Transverse colon (tissue), 4 donors: ENCODE data around the gene RUBCNL. TPM values are rescaled to one million over a fixed set of nuclear protein-coding genes. Genes with fewer than 3 reads are reported as not detected.

Experiments
- DNase-seq: peaks from one replicate; pipeline ENCODE4 v3.0.0-alpha.2; 2019
- H3K27ac ChIP-seq, 4 donors: fragments of 200-600 bp; sonication (generic); 2 replicates each; pipeline ENCODE4 v1.5.1; 2016 to 2018; ENCODE audit warnings: inconsistent platforms in 4 of 4
- H3K27me3 ChIP-seq: fragments of 200-600 bp; sonication (generic); 2 replicates; pipeline ENCODE4 v1.5.1; 2017; ENCODE audit warnings: inconsistent platforms
- H3K36me3 ChIP-seq, 4 donors: fragments of 200-600 bp; sonication (generic); 2 replicates each; pipeline ENCODE4 v1.5.1; 2017 to 2019; ENCODE audit warnings: inconsistent platforms in 4 of 4
- H3K4me1 ChIP-seq, 4 donors: fragments of 200-600 bp; sonication (generic); 2 replicates each; pipeline ENCODE4 v1.5.1; 2017 to 2020; ENCODE audit warnings: inconsistent platforms in 4 of 4
- H3K4me3 ChIP-seq, 4 donors: fragments of 200-600 bp; sonication (generic); 1 replicate in 1 of 4; 2 replicates in 3 of 4; pipeline versions ENCODE4 v1.5.1 to v1.6.1; 2017 to 2019; ENCODE audit warnings: inconsistent platforms in 4 of 4
- H3K9me3 ChIP-seq, 2 donors: fragments of 200-600 bp; sonication (generic); 2 replicates each; pipeline ENCODE4 v1.5.1; 2017 to 2019; ENCODE audit warnings: inconsistent platforms in 2 of 2
- EP300 ChIP-seq: sonication (generic); formaldehyde crosslinking; IDR thresholded peaks from one replicate; pipeline ENCODE4 v1.6.1; 2017; ENCODE audit warnings: antibody characterized with exemption, low read depth
- POLR2A ChIP-seq: fragments of 450-650 bp; IDR thresholded peaks from one replicate; pipeline ENCODE4 v1.6.1; 2016; ENCODE audit warnings: antibody characterized with exemption, mild to moderate bottlenecking, moderate library complexity
- POLR2AphosphoS5 ChIP-seq, 3 donors: sonication (generic); formaldehyde crosslinking; IDR thresholded peaks; one replicate each; pipeline ENCODE4 v1.6.1; 2016; ENCODE audit warnings: antibody characterized with exemption in 3 of 3
- WGBS, 2 donors: methylation state at CpG; one replicate each; pipeline ENCODE4 v1.1.5; 2018; ENCODE audit warnings: low coverage in 1 of 2; 5-methylcytosine and 5-hydroxymethylcytosine counted together
- in situ Hi-C, 4 donors: fragments of 200-750 bp; cut with MboI; loops; one replicate each; pipeline versions ENCODE4 v1.15.0 to v1.15.1; 2017; ENCODE audit warnings: low sequenced_read_pairs in 3 of 4, low pct_ligation_motif_present in 1 of 4, low pct_unique_long_range_greater_than_20kb in 1 of 4
- intact Hi-C: fragments of 100-400 bp; cut with DNase I; formaldehyde crosslinking; loops from one replicate; pipeline ENCODE4 v1.15.1; 2023; ENCODE audit warnings: low total_unique reads
- total RNA-seq, 4 donors: library from RNA; depleted of rRNA; stranded (reverse); fragments of >200 nt; gene quantifications; one replicate each; pipeline ENCODE4 v1.1.0, GENCODE V29; 2016
- TF ChIP-seq, protein P1 (sequence below), 5 experiments: fragments of 200-600 bp in 3 of 5; fragments of 450-650 bp in 2 of 5; sonication (generic) in 3 of 5; IDR thresholded peaks; 1 replicate in 2 of 5; 2 replicates in 3 of 5; pipeline ENCODE4 v1.5.1; 2016 to 2017; ENCODE audit warnings: antibody characterized with exemption in 5 of 5, inconsistent platforms in 3 of 5, mild to moderate bottlenecking in 2 of 5, moderate library complexity in 1 of 5

The RUBCNL gene
- total RNA-seq, 4 donors from 2014 or later, result 2.8 to 27.2 (median 14.2) TPM

GRCh38 chr13:46329624-46330023 is 57.4 kb downstream of the RUBCNL start:
- intact Hi-C loops, result no loop called here
- no peaks in the 10 kb centered on the region for H3K4me1 ChIP-seq
- in situ Hi-C loops, result no loop called here
- H3K9me3 ChIP-seq, result no peaks in the 10 kb centered on the region
- H3K4me3 ChIP-seq, result no peak overlapping the region
- H3K27me3 ChIP-seq, result no peaks in the 10 kb centered on the region
- no peak overlapping the region for H3K27ac ChIP-seq
- no peaks in the 10 kb centered on the region for H3K36me3 ChIP-seq
- DNase-seq, result no peak
- WGBS, 2 donors, result 77 to 90% methylated on average over 3 to 7 of the region's 7 CpGs
- TF ChIP-seq POLR2A (no peak), EP300 (no peak), POLR2AphosphoS5 (IDR thresholded peaks at IDR 0.05) (no peak)
- TF ChIP-seq, protein P1, sequence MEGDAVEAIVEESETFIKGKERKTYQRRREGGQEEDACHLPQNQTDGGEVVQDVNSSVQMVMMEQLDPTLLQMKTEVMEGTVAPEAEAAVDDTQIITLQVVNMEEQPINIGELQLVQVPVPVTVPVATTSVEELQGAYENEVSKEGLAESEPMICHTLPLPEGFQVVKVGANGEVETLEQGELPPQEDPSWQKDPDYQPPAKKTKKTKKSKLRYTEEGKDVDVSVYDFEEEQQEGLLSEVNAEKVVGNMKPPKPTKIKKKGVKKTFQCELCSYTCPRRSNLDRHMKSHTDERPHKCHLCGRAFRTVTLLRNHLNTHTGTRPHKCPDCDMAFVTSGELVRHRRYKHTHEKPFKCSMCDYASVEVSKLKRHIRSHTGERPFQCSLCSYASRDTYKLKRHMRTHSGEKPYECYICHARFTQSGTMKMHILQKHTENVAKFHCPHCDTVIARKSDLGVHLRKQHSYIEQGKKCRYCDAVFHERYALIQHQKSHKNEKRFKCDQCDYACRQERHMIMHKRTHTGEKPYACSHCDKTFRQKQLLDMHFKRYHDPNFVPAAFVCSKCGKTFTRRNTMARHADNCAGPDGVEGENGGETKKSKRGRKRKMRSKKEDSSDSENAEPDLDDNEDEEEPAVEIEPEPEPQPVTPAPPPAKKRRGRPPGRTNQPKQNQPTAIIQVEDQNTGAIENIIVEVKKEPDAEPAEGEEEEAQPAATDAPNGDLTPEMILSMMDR (IDR thresholded peaks at IDR 0.05), result no peak

DNA sequence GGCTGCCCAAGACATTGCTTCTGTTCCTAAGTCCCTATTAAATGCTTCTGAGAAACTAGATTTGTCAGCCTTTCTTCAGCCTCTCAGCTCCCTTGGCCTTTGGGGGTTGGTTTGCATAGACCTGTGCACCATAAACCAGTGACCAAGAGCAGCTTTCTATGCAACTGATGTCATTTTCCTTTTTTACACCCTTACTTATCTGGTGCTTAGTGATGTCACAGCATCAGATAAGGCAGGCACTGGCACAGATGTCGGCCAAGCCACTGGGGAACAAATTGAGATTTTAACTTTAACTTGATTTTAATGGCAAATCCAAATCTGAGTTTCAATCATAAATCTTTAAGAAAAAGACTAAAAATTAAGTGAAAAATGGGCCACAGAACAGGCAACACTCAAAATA is 59.8 kb downstream of the RUBCNL start:
- H3K27me3 ChIP-seq, result no peaks in the 10 kb centered on the region
- H3K4me1 ChIP-seq, result no peaks in the 10 kb centered on the region
- no peaks in the 10 kb centered on the region for H3K36me3 ChIP-seq
- intact Hi-C loops (no loop called here), in situ Hi-C loops (no loop called here)
- TF ChIP-seq POLR2AphosphoS5 (IDR thresholded peaks at IDR 0.05), result no peak
- no peak for TF ChIP-seq POLR2A
- TF ChIP-seq EP300, result no peak
- TF ChIP-seq, protein P1 (IDR thresholded peaks at IDR 0.05), result no peak
- 67 to 78% methylated on average over 1 of the region's 1 CpG for WGBS, 2 donors
- no peak overlapping the region for H3K4me3 ChIP-seq
- no peak overlapping the region for H3K27ac ChIP-seq
- DNase-seq, result no peak
- no peaks in the 10 kb centered on the region for H3K9me3 ChIP-seq

DNA sequence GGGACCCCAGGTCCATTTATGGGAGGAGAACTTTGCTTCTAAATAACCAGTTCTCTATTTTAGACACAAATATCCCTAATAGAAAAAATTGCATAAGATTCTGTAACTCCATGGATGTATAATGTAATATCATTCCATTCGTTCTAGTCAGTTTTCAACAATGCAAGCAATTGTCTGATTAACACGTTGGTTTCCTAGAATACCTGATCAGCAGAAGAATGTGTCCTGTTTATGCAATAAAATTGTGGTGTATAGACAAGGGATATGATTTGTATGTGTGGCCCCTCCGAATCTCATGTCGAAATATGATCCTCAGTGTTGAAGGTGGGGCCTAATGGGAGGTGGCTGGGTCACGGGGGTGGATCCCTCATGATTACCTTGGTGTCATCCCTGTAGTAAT is 62.1 kb downstream of the RUBCNL start:
- TF ChIP-seq EP300, result no peak
- TF ChIP-seq, protein P1 (IDR thresholded peaks at IDR 0.05), result no peak
- no peak for TF ChIP-seq POLR2A
- TF ChIP-seq POLR2AphosphoS5 (IDR thresholded peaks at IDR 0.05), result no peak
- no peaks in the 10 kb centered on the region for H3K36me3 ChIP-seq
- no peak overlapping the region for H3K4me3 ChIP-seq
- H3K27ac ChIP-seq, result no peak overlapping the region
- intact Hi-C loops (no loop called here), in situ Hi-C loops (no loop called here)
- no peak for DNase-seq
- no peaks in the 10 kb centered on the region for H3K27me3 ChIP-seq
- WGBS, 2 donors, result 79 to 85% methylated on average over 4 to 5 of the region's 5 CpGs
- H3K4me1 ChIP-seq, result no peaks in the 10 kb centered on the region
- no peaks in the 10 kb centered on the region for H3K9me3 ChIP-seq

- Histone ChIP-seq H3K36me3 (no peaks in the 10 kb centered on the region), H3K27ac (no peak overlapping the region), H3K4me1 (no peaks in the 10 kb centered on the region), H3K4me3 (no peak overlapping the region), H3K9me3 (no peaks in the 10 kb centered on the region), H3K27me3 (no peaks in the 10 kb centered on the region)
- 54 to 74% methylated on average over 6 to 17 of the region's 17 CpGs for WGBS, 2 donors
- intact Hi-C loops (no loop called here), in situ Hi-C loops (no loop called here)
- TF ChIP-seq, protein P1 (IDR thresholded peaks at IDR 0.05), result peak; percentile 44 to 56 (median 48)
- TF ChIP-seq POLR2AphosphoS5 (IDR thresholded peaks at IDR 0.05), result no peak
- peak; percentile 49 for DNase-seq
Observed at GRCh38 chr13:46321494-46322225, 65.4 kb downstream of the RUBCNL start.
